T-helper 22 cell (primary cell): ENCODE results near the gene SYT2.
"Not testable (repeated sequence)": the region's sequence is repeated elsewhere in the genome, so short reads cannot be mapped to it uniquely, and the experiment has no call there.

Experiments
- DNase-seq: peaks from one replicate; pipeline ENCODE4 v3.0.0-alpha.2; 2020; ENCODE audit warnings: low read depth

The SYT2 gene

DNA sequence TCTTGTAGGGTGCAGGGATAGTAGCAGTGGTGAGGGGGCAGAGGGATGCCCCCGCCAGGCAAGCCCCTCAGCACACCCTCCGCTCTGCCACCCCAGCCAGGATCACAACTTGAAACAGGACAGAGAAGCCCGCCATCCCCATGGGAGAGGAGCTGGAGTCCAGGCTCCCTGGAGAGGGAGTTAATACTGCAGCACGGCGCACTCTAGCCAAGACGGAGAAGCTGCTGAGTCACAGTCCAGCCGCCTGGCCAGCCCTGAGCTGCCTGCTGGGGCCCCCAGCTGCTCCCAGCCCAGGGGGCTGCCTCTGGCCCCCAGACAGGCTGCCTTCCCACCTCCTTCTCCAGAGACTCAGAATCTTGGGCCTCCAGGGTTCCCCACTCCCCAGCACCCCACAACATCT, 87.2 kb downstream of the SYT2 start:
- DNase-seq, result no peak

DNA sequence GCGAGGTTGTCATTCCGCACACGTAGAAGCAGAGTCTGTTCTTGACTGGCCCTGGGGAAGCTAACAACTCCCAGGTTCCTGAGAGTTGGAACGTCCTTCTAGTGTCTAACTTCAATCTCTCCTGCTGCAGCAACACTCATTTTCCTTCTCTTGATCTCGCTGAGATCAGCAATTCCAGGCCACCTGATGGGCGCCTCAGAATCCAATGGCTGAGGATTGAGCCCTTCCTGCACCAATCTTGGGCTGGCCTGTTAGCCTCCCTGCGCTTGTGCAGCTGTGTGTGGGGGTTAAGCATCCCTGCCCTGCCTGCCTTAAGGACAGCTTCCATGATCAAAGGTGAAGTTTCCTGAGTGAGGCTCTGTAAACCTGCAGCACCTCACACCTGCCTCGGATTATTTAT, 87.9 kb downstream of the SYT2 start:
- DNase-seq, result no peak

DNA sequence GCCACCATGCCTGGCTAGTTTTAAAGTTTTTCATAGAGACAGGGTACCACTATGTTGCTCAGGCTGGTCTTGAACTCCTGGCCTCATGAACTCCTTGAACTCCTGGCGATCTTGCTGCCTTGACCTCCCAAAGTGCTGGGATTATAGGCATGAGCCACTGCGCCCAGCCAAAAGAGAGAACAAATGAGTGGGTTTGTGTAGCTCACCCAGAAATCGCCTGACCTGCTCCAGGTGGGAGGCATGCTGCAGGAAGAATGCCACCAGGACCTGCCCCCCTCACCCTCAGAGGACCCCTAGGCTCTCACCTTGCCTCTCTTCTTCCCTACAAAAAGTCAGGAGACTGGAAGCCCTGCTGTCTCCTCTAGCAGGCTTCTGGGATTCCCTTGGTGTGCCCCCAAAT, 88.8 kb downstream of the SYT2 start:
- DNase-seq, result no peak

DNA sequence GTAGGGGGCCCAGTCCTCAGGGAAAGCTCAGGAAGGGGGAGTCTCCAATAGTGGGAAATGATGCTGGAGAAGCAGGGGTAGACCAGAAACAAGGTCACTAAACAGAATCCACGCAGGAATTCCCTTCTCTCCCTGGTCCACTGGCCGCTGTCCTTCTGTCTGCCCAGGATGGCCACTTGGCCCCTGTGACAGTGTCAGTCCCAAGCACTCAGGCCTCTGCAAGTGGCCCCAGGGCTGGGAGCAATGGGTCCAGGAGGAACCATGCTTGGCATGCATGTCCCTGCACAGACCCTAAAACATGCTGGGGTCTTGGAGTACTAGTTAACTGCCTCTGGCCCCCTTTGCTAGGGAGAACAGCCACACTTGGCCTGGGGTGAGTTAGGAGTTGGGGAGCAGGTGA, 90.2 kb downstream of the SYT2 start:
- not testable (repeated sequence) for DNase-seq

DNA sequence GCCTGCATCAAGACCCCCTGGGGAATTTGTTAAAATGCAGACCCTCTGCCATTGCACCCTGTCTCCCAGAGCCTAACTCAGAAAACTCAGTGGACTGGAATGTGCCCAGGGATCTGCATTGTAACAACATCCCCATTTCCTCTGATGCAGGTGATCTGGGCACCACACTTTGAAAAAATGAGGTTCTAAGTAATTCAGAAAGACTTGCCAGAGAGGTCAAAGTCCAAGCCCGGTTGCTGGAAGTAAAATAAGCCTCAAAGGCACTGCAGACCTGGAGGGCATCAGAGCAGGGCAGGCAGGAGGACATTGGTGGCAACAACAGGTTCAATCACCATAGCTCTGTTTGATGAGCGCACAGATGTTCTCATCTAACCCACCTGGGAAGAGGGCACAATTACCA, 90.7 kb downstream of the SYT2 start:
- no peak for DNase-seq

DNA sequence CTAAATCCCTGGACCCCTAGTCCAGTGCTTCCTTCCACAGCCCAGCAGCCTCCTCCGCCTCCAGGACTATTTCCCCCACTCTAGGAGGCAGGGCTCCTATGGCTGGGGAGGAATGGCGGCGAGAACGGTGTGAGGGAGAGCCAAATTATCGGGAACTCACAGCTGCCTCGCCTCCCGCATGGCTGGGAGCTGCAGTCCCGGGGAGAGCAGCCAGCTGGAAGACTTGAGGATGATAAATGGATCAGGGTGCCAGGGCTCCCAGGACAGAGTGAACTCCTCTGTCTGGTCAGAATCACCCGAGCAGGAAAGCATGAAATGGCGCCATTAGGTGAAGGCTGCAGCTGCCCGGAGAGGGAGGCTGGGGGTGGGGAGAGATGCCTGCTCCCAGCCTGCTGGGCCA, 91.2 kb downstream of the SYT2 start:
- not testable (repeated sequence) for DNase-seq

DNA sequence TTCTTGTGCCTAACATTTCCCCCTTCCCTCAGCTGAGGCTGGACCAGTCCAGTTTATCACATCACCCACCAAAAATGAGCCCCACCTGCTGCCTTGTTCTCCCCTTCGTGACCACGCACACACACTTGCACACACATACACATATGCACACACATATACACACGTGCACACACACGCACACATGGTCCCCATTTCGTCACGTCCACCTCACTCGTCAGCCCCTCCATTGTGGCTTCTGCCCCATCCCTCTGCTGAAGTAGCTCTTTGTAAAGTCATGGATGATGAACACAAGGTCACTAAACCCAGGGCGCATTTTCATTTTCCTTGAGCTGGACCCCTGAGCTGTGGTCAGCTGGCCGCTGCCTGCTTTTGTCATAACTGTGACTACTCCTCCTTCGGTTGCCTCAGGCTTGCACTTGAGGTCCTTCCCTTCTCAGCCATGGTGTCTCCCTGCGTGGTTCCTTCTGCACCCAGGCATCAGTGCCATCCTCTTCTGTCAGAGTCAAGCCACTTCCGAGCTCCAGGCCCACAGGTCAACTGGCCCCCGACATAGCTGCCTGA, 93.8 kb downstream of the SYT2 start:
- DNase-seq, result no peak

DNA sequence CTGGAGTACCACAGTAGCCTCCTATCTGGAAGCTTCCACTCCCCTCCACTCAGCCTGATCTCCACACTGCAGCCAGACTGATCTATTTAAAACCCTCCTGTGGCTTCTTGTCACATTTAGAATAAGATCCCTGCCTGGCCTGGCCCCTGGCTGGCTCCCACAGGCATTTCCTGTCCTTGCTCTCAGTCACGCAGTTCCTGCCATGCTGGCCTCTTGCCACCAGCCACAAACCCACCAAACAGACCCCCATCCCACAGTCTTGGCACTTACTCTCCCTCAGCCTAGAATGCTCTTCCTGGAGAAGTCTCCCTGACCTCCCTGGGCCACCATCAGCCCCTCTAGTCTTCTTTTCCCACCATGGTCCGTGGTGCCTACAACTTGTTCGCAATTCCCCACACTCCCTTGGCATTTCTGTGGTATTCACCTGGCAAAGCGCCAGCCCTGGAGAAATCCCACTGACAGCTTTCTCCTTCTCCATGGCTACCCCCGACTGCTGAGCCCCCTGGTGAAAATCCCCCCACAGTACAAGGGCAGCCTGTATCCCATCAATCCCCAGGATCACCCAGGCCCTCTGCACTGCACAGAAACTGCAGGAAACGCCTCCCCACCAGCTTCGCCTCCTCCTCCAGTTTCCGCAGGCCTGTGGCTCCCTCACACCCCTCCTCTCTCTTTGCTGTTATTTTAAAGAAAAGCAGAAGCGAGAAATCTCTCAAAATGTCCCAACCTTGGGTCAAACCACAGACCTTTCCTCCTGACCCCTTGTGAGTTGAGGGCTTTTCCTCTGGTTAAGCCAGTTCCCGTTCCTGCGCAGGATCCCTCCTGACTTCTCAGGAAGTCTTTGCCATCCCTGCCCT, 94.5 kb downstream of the SYT2 start:
- DNase-seq, result no peak

DNA sequence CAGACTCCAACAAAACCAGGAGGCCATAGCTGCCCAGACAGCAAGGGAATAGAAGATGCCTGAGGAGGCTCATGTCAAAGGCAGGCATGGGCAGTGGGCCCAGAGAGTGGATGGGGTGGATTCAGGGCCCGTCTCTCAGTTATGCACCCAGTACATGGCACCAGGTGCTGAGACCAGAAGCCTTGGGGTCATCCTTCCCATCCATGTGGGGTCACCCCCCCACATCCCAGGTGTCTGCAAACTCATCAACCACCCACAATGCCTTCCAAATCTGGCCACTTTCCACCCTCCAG, 95.1 kb downstream of the SYT2 start:
- not testable (repeated sequence) for DNase-seq

DNA sequence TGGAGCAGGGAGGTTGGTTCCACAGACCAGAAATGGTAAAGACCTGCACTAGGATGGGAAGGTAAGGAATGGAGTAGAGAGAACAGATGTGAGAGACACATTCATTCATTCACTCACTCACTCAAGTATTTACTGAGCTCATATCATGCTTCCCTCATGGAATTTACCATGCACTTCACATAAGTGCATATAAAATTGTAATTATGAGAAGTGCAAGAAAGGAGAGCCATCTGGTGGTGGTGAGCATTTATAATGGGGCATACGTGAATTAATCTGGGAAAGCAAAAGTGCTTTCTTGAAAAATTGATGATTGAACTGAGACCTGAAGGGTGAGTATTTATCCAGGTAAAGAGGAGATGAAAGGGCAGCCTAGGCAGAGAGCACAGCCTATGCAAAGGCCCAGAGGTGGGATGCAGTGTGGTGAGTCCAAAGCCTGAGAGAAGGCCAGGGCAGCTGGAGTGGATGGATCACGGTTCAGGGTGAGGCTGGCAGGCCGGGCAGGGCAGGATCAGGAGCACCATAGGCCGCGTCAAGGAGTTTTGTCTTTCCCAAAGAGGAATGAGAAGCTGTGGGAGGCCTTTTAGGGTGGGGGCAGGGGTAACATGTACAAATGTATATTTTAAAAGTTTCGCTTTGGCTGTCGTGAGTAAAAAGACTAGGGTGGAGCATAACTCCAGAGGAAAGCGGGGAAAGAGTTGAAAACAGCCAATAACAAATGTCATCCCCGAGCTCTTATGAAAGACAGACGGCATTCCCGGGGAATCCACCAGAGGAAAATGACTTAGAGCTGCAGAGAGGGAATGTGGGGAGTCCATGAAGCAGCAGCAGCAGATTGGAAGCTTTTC, 95.7 kb downstream of the SYT2 start:
- not testable (repeated sequence) for DNase-seq

DNA sequence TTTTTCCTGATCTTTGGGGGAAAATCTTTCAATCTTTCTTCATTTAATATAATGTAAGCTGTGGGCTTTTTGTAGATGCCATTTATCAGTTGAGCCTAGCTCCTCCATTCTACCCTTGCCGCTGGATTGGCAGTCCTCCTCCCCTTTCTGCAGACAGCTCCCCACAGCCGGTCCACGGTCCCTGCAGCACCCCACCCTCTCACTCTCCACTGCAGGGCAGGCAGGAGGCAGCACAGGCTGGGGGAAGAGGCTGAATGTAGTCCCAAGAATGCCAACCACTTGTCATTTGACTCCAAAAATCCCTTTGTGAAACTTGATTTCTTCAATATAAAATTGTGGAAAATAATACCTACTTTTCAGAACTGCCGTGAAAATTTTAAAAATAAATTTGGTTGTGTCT, 96.7 kb downstream of the SYT2 start:
- DNase-seq, result no peak

DNA sequence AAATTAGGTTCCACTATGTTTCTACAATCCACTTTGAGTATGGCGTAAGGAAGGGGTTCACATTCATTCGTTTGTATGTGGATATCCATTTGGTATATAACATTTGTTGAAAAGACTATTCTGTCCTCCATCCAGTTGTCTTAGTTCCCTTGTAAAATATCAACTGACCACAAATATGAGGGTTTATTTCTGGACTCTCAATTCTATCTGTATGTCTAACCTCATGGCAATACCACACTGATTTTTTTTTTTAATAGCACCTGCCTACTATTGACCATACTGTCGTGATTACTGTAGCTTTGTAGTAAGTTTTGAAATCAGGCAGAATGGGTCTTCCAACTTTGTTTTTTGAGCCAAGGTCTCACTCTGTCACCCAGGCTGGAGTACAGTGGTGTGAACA, 98.2 kb downstream of the SYT2 start:
- DNase-seq, result not testable (repeated sequence)

DNA sequence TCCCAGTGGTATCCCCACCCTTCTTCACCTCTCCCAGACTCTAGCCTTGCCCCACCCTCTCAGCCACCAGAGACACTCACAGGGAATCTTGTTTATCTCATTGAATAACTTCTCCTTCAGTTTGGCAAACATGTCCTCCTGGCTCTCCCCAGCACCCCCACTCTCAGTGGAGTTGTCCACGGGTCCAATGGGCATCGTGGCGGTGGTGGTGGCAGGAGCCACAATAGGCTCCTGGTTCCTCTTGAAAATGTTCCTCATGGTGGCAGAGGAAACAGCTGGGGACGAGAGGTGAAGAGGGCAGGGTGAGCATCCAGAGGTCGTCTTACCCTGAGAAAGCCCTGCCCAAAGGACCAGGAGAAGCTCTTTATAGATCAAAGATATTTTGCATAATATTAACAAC, 104.7 kb downstream of the SYT2 start:
- DNase-seq, result no peak

DNA sequence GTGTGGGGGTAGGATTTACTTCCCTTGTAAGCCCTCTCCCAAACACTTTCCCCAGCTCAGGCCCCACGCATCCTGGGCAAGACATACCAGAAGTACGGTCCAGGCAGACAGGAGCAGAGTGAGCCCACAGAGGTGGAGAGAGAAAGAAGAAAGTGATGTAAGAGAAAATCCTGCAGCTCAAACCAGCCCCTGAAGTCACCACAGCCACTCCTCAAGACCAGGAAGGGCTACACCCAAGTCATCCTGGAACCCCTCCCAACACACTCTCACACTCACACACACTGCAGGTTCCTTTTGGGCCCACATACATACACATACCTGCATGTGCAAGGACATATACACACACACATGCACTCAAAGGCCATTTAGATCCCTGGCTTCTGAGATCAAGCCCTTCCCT, 106.8 kb downstream of the SYT2 start:
- no peak for DNase-seq

DNA sequence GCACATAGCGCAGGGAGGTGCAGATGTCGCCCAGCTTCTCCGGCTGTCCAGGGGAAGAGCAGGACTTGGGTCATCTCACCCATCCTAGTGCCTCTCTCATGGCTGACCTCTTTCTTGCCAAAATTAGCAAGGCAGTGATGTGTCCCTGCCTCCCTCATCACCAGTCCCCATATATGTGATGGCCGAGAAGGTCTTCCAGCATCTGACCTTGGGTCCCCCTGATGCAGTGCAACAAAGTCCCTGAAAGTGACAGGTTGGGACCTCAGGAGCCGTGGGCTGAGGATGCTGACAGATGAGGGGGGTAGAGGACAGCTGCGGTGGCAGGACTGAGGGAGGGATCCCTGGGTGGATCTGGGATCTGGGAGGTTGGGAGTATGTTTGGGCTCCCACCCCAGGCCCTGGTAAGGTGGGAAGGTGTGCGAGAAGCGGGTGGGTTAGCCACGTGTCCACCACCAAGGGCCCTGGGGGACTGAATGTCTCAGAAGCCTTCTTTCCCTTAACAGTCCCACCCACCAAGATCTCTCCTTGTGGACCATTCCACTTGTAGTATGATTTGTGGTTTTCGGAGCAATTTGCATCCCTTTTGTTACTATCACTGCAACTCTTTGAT, 109.7 kb downstream of the SYT2 start:
- no peak for DNase-seq

DNA sequence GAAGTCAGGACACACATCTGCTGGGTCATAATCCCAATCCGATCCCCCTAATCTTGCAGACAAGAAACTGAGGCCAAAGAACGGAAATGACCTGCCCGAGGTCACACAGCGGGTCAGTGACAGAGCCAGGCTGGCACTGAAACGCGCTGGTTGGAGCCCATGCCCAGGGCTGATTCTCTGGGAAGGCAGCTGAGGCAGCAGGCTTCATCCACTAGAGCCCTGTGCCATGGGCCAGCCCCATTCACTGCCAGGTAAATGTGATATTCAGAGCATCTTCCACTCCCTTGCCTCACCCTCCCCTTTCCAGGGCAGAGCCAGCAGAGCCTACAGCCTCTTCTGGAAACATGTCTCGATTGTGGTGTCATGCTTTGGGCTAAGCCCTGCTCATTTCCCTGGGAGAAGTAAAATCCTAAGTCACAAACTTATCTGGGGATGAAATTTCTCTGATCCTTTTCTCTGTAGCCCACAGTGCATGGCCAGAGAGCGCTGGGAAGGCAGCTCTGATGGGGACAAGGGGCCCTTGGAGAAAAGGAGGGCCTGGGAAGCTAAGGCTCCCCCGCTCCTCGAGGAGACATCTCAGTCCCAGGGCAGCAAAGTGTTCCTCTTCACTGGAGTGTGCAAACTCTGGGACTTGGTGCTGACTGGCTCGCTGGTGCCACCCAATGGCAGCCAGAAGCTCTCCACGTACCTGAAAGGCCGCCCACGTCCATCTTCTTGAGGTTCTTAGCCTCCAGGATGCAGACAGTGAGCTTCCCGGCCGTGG, 110.4 kb downstream of the SYT2 start:
- no peak for DNase-seq

DNA sequence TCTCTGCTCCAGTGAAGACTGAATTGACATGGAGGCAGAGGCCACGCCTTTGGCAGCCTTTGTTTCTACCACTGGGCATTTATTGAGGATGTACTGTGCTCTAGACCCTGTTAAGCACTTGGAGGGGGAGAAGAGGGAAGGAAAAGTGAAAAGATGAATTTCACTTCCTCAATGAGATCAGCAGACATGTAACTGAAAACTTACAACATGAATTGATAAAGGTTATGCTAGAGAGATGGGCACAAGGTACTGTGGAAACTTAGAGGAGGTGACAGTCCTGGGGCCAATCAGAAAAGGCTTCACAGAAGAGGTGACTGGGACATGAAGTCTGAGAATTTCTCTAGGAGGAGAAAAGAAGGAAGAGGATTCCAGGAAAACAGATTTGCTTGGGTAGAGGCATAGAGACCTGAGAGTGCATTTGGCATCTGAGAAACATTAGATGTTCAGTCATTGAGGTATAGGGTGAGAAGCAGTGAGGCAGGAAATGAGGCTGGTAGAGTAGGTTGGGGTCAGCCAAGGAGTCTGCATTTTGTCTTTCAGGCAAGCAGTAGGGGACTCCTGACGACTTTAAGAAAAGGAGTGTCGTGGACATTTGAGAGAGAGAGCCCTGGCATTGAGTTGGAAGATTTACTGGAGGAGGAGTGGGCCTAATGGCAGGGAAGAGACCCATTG, 113.0 kb downstream of the SYT2 start:
- DNase-seq, result no peak

DNA sequence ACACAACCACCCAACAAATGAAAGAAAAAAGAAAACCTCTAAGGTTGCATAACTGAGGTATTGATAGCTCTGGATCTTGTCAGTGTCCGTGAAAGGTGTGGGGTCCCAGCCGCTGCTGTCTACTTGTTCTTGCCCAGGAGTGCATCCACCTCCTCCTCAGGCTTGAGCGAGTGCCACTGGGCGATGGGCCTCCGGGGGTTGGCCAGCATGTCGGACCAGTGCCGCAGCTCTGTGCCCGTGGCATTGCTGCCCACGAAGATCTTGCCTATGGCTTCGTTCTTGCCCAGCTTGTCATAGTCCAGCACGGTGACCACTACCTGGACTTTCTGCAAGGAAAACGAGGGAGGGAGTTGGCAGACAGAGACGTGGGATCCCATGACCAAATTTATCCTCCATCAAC, 113.6 kb downstream of the SYT2 start:
- DNase-seq, result no peak

DNA sequence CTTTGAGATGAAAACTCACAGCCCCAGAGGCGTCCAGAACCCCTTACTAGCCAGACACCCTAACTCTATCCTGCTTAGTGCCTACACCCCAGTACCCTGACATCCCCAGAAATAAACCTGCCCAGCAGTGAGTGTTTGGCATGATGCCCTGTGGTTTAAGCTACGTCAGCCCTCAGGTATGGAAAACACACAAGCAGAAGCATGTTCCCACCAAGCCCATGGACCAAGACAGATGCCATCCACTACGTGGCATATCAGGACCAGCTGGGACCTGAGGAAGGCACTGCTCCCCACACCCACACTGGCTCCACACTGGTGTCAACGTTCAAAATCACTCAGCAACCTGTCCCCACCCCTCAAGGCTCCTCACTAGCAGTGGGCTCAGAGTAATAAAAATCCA, 116.4 kb downstream of the SYT2 start:
- DNase-seq, result no peak

DNA sequence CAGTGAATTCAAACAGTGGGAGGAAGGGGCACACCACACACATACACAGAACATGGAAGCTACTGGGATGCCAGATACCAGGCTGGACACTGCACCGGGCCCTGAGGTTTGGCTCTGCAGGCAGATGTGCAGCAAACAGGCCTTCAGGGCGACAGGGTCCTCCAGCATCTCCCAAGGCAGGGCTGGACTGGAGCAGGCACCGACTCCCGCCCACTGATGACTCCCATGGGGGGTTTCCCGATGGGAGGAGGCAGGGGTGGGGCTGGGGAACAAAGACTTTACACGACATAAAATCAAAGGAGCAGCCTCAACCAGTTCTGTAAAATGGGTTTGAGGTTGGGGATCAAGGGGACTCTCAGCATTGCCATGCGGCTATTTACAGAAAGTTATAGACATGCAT, 118.1 kb downstream of the SYT2 start:
- no peak for DNase-seq

DNA sequence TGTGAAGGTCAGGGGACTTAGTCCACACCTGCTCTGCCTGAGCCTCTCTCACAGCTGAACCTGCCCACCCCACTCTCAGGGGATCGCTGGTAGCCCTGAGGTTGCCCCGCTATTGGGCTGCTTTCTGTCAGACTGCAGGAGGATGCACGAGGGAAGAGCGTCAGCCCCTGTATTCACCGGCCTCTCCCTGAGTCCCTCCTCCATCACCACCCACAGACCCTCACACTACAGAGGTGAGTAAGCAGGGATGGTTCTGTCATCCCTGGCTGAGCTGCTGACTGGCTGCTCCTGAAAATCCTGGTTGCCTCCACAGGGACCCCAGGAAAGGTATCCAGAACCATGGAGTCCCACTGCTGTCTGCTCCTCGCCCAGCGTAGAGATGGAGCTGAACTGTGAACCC, 118.7 kb downstream of the SYT2 start:
- no peak for DNase-seq
